ENCODE results near the gene ZNF292.

GRCh38 chr6:87146363-87146762 lies 9.0 kb upstream of the ZNF292 start:
- no peak for TF ChIP-seq CTCF (IDR thresholded peaks at IDR 0.05)
- no peak for TF ChIP-seq POLR2AphosphoS5 (IDR thresholded peaks at IDR 0.05)
- TF ChIP-seq POLR2A (IDR thresholded peaks at IDR 0.05) = no peak
- TF ChIP-seq EP300 (IDR thresholded peaks at IDR 0.05) = no peak

Data from sigmoid colon (tissue), 4 donors.